OCI-LY1 (cell line): Measurements from ENCODE around the gene UNC13A.
"Not testable (repeated sequence)": the region's sequence is repeated elsewhere in the genome, so short reads cannot be mapped to it uniquely, and the experiment has no call there.

ENCODE experiments used
- EZH2 ChIP-seq: fragments of 200-600 bp; sonication (generic), shearing (Covaris generic); IDR thresholded peaks from 2 replicates; pipeline ENCODE4 v1.8.0; 2017; ENCODE audit warnings: borderline replicate concordance, mixed run types, mild to moderate bottlenecking, antibody characterized with exemption, low read length, moderate library complexity, mixed read lengths
- TF ChIP-seq, protein P1 (sequence below): fragments of 200-600 bp; sonication (generic), shearing (Covaris generic); IDR thresholded peaks from 2 replicates; pipeline ENCODE4 v1.5.1; 2017; ENCODE audit warnings: mild to moderate bottlenecking, antibody characterized with exemption, low read length, moderate library complexity, mixed read lengths

DNA sequence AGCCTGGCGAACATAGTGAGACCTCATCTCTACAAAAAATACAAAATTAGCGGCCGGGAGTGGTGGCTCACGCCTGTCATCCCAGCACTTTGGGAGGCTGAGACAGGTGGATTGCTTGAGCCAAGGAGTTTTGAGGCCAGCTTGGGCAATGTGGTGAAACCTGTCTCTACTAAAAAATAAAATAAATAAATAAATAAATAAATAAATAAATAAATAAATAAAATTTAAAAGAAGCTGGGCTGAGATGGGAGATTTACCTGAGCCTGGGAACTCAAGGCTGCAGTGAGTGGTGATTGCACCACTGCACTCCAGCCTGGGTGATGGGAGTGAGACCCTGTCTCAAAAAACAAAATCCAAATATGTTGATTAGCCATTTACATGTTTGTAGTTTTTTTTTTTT, 135.4 kb downstream of the UNC13A start:
- TF ChIP-seq, protein P1, sequence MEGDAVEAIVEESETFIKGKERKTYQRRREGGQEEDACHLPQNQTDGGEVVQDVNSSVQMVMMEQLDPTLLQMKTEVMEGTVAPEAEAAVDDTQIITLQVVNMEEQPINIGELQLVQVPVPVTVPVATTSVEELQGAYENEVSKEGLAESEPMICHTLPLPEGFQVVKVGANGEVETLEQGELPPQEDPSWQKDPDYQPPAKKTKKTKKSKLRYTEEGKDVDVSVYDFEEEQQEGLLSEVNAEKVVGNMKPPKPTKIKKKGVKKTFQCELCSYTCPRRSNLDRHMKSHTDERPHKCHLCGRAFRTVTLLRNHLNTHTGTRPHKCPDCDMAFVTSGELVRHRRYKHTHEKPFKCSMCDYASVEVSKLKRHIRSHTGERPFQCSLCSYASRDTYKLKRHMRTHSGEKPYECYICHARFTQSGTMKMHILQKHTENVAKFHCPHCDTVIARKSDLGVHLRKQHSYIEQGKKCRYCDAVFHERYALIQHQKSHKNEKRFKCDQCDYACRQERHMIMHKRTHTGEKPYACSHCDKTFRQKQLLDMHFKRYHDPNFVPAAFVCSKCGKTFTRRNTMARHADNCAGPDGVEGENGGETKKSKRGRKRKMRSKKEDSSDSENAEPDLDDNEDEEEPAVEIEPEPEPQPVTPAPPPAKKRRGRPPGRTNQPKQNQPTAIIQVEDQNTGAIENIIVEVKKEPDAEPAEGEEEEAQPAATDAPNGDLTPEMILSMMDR: not testable (repeated sequence)
- not testable (repeated sequence) for TF ChIP-seq EZH2
